MM.1S (cell line): ENCODE data around the gene ARTN.

Experiments
- DNase-seq: peaks from one replicate; pipeline ENCODE4 v3.0.0-alpha.2; 2015
- H2AFZ ChIP-seq: fragments of 300-600 bp; sonication (generic); 2 replicates; pipeline ENCODE4 v1.6.0; 2016; ENCODE audit warnings: antibody characterized with exemption, low read length
- H3F3A ChIP-seq: fragments of 300-600 bp; sonication (generic); 2 replicates; pipeline ENCODE4 v1.6.1; 2016; ENCODE audit warnings: mild to moderate bottlenecking, antibody characterized with exemption, low read length, moderate library complexity, mixed read lengths; ENCODE audit not compliant: insufficient read depth
- H3K27ac ChIP-seq: fragments of 300-600 bp; sonication (generic); 2 replicates; pipeline ENCODE4 v1.5.1; 2016; ENCODE audit warnings: mild to moderate bottlenecking, low read length
- H3K27me3 ChIP-seq: fragments of 300-600 bp; sonication (generic); replicated peaks from 2 replicates; pipeline ENCODE4 v1.6.0; 2016; ENCODE audit warnings: low read length; ENCODE audit not compliant: insufficient read depth
- H3K36me3 ChIP-seq: fragments of 300-600 bp; sonication (generic); replicated peaks from 2 replicates; pipeline ENCODE4 v1.6.1; 2016; ENCODE audit warnings: mild to moderate bottlenecking, low read length, mixed read lengths; ENCODE audit not compliant: insufficient read depth
- H3K4me1 ChIP-seq: fragments of 300-600 bp; sonication (generic); 2 replicates; pipeline ENCODE4 v1.6.1; 2016; ENCODE audit warnings: low read length, mixed read lengths
- H3K4me2 ChIP-seq: fragments of 300-600 bp; sonication (generic); 2 replicates; pipeline ENCODE4 v1.6.0; 2016; ENCODE audit warnings: low read depth, low read length
- H3K4me3 ChIP-seq: fragments of 300-600 bp; sonication (generic); 2 replicates; pipeline ENCODE4 v1.5.1; 2016; ENCODE audit warnings: low read length, mixed read lengths
- H3K79me2 ChIP-seq: fragments of 300-600 bp; sonication (generic); 2 replicates; pipeline ENCODE4 v1.6.1; 2016; ENCODE audit warnings: mixed run types, low read length, mixed read lengths
- H3K9ac ChIP-seq: fragments of 300-600 bp; sonication (generic); 2 replicates; pipeline ENCODE4 v1.6.1; 2016; ENCODE audit warnings: low read length, mixed read lengths
- H3K9me2 ChIP-seq: fragments of 300-600 bp; sonication (generic); replicated peaks from 2 replicates; pipeline ENCODE4 v1.6.1; 2016; ENCODE audit warnings: mild to moderate bottlenecking, low read length, mixed read lengths; ENCODE audit not compliant: insufficient read depth
- H3K9me3 ChIP-seq: fragments of 300-600 bp; sonication (generic); replicated peaks from 2 replicates; pipeline ENCODE4 v1.6.1; 2016; ENCODE audit warnings: mild to moderate bottlenecking, low read length, mixed read lengths; ENCODE audit not compliant: insufficient read depth
- H4K20me1 ChIP-seq: fragments of 300-600 bp; sonication (generic); 2 replicates; pipeline ENCODE4 v1.6.1; 2016; ENCODE audit warnings: mild to moderate bottlenecking, low read length, moderate library complexity, mixed read lengths; ENCODE audit not compliant: insufficient read depth
- EZH2 ChIP-seq: fragments of 300-600 bp; sonication (generic); optimal IDR thresholded peaks from 2 replicates; pipeline ENCODE3; 2017; ENCODE audit warnings: low read depth, mild to moderate bottlenecking, antibody characterized with exemption, low read length, mixed read lengths
- EZH2phosphoT487 ChIP-seq: fragments of 300-600 bp; sonication (generic); IDR thresholded peaks from 2 replicates; pipeline ENCODE4 v1.6.1; 2018; ENCODE audit warnings: antibody characterized with exemption, low read length
- TF ChIP-seq, protein P1 (sequence below): fragments of 300-600 bp; sonication (generic); IDR thresholded peaks from 2 replicates; pipeline ENCODE4 v1.5.1; 2016; ENCODE audit warnings: antibody characterized with exemption, low read length, mixed read lengths

ARTN gene

DNA sequence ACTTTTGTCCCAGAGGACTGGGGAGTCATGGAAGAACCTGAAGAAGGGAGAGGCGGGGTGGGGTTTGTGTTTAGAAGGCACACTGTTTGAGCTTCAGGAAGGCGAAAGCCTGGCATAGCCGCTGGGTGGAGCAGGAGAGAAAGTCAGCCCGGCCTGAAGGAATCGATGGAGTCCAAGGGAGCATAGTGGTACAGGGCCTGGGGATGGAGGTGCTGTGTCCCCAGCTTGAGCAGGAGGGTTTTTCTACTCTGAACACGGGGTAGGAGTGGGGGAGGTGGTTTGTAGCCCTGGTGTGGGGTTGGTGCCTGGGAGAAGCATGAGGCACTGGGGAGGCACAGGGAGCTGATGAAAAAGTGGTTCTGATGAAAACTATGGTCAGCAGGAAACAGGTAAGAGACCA, 53.1 kb downstream of the ARTN start:
- H3F3A ChIP-seq, result peaks cover 5% of the 10 kb centered on the region; the same call in 1 of the 2 replicates
- H3K9ac ChIP-seq, result no peak overlapping the region
- DNase-seq, result no peak
- no peaks in the 10 kb centered on the region for H4K20me1 ChIP-seq
- no peaks in the 10 kb centered on the region for H3K9me3 ChIP-seq
- H3K79me2 ChIP-seq, result peaks cover 4% of the 10 kb centered on the region; the same call in 1 of the 2 replicates
- no peaks in the 10 kb centered on the region for H3K27me3 ChIP-seq
- TF ChIP-seq EZH2 (no peak), EZH2phosphoT487 (no peak)
- TF ChIP-seq, protein P1, sequence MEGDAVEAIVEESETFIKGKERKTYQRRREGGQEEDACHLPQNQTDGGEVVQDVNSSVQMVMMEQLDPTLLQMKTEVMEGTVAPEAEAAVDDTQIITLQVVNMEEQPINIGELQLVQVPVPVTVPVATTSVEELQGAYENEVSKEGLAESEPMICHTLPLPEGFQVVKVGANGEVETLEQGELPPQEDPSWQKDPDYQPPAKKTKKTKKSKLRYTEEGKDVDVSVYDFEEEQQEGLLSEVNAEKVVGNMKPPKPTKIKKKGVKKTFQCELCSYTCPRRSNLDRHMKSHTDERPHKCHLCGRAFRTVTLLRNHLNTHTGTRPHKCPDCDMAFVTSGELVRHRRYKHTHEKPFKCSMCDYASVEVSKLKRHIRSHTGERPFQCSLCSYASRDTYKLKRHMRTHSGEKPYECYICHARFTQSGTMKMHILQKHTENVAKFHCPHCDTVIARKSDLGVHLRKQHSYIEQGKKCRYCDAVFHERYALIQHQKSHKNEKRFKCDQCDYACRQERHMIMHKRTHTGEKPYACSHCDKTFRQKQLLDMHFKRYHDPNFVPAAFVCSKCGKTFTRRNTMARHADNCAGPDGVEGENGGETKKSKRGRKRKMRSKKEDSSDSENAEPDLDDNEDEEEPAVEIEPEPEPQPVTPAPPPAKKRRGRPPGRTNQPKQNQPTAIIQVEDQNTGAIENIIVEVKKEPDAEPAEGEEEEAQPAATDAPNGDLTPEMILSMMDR, result no peak
- no peak overlapping the region for H3K4me2 ChIP-seq
- no peak overlapping the region for H2AFZ ChIP-seq
- H3K27ac ChIP-seq, result no peak overlapping the region
- peaks cover 7% of the 10 kb centered on the region for H3K4me1 ChIP-seq
- no peaks in the 10 kb centered on the region for H3K36me3 ChIP-seq
- H3K4me3 ChIP-seq, result no peak overlapping the region
- no peaks in the 10 kb centered on the region for H3K9me2 ChIP-seq
